Keratinocyte (primary cell): Measurements from ENCODE around the gene PEX5L. TPM values are rescaled to one million over a fixed set of nuclear protein-coding genes. Genes with fewer than 3 reads are reported as not detected.

Experiments used
- DNase-seq: peaks from one replicate; pipeline ENCODE4 v3.0.0-alpha.2; 2011; ENCODE audit warnings: low read depth, missing footprints, low spot score
- FAIRE-seq: peaks from 2 replicates; lab custom pipeline; 2011; peaks lifted over from hg19 to GRCh38; lab: Jason Lieb, UNC
- H2AFZ ChIP-seq: 2 replicates; pipeline ENCODE4 v1.6.0; 2012; ENCODE audit warnings: low read length, control low read depth, inconsistent platforms; ENCODE audit not compliant: control insufficient read depth
- H3K27ac ChIP-seq: 2 replicates; pipeline ENCODE4 v1.5.1; 2011; ENCODE audit warnings: low read length; ENCODE audit not compliant: control insufficient read depth, insufficient read depth
- H3K27me3 ChIP-seq: 3 replicates; pipeline ENCODE4 v1.6.0; 2011; ENCODE audit warnings: low read length; ENCODE audit not compliant: control insufficient read depth, insufficient read depth; ENCODE audit errors: extremely low read depth
- H3K36me3 ChIP-seq, 2 experiments: 2 replicates in 1 of 2; 3 replicates in 1 of 2; pipeline ENCODE4 v1.5.1; 2011; ENCODE audit warnings: low read length in 2 of 2, mild to moderate bottlenecking in 1 of 2; ENCODE audit not compliant: control insufficient read depth in 2 of 2, insufficient read depth in 2 of 2; ENCODE audit errors: extremely low read depth in 1 of 2
- H3K4me1 ChIP-seq: 3 replicates; pipeline ENCODE4 v1.5.1; 2011; ENCODE audit warnings: low read length; ENCODE audit not compliant: control insufficient read depth, insufficient read depth; ENCODE audit errors: extremely low read depth
- H3K4me2 ChIP-seq: 3 replicates; pipeline ENCODE4 v1.6.0; 2011; ENCODE audit warnings: low read depth, low read length; ENCODE audit not compliant: control insufficient read depth, insufficient read depth; ENCODE audit errors: extremely low read depth
- H3K4me3 ChIP-seq, 3 experiments: fragments of 200-600 bp in 1 of 3; sonication (generic) in 1 of 3; 2 replicates in 2 of 3; 3 replicates in 1 of 3; pipeline ENCODE4 v1.5.1; 2011 to 2016; ENCODE audit warnings: low read length in 3 of 3, mild to moderate bottlenecking in 3 of 3, control low read depth in 2 of 3, inconsistent platforms in 1 of 3, low read depth in 1 of 3, mixed read lengths in 1 of 3, mixed run types in 1 of 3, moderate library complexity in 1 of 3; ENCODE audit not compliant: control insufficient read depth in 2 of 3, insufficient read depth in 2 of 3; ENCODE audit errors: extremely low read depth in 1 of 3
- H3K79me2 ChIP-seq: 2 replicates; pipeline ENCODE4 v1.6.0; 2012; ENCODE audit warnings: low read length; ENCODE audit not compliant: control insufficient read depth, insufficient read depth
- H3K9ac ChIP-seq: 3 replicates; pipeline ENCODE4 v1.6.0; 2011; ENCODE audit warnings: low read length; ENCODE audit not compliant: control insufficient read depth, insufficient read depth; ENCODE audit errors: extremely low read depth
- H3K9me1 ChIP-seq: 3 replicates; pipeline ENCODE4 v1.6.0; 2011; ENCODE audit warnings: low read length; ENCODE audit not compliant: control insufficient read depth, insufficient read depth; ENCODE audit errors: extremely low read depth
- H3K9me3 ChIP-seq: 2 replicates; pipeline ENCODE4 v1.5.1; 2012; ENCODE audit warnings: low read depth, low read length; ENCODE audit not compliant: control insufficient read depth
- H4K20me1 ChIP-seq: 3 replicates; pipeline ENCODE4 v1.6.0; 2011; ENCODE audit warnings: low read length; ENCODE audit not compliant: control insufficient read depth, insufficient read depth; ENCODE audit errors: extremely low read depth
- CTCF ChIP-seq, 3 experiments: IDR thresholded peaks in 1 of 3; conservative IDR thresholded peaks in 1 of 3; optimal IDR thresholded peaks in 1 of 3; 2 replicates in 2 of 3; 3 replicates in 1 of 3; pipeline versions ENCODE3 to v1.5.1; 2011; ENCODE audit warnings: low read length in 3 of 3, mild to moderate bottlenecking in 3 of 3, moderate library complexity in 2 of 3, control low read depth in 1 of 3, inconsistent platforms in 1 of 3; ENCODE audit not compliant: insufficient read depth in 2 of 3; ENCODE audit errors: extremely low read depth in 1 of 3
- EZH2 ChIP-seq: IDR thresholded peaks from one replicate; pipeline ENCODE4 v1.6.1; 2012; ENCODE audit warnings: inconsistent platforms, mild to moderate bottlenecking, low read length, moderate library complexity
- dilution Hi-C: fragments of 300-500 bp; cut with MboI; formaldehyde crosslinking; loops from one replicate; pipeline ENCODE4 v1.7.0; 2020; ENCODE audit warnings: low sequenced_read_pairs; ENCODE audit not compliant: extremely low pct_ligation_motif_present
- polyA plus RNA-seq, 5 experiments: library from polyadenylated mRNA; depleted of rRNA in 3 of 5; stranded (reverse) in 3 of 5; stranded (forward) in 1 of 5; unstranded in 1 of 5; fragments of >200 nt; gene quantifications; 1 replicate in 1 of 5; 2 replicates in 3 of 5; 3 replicates in 1 of 5; pipeline versions ENCODE4 v1.2.1 to v1.2.3, GENCODE V29; 2011 to 2012; ENCODE audit warnings: missing spikeins in 2 of 5, low read depth in 1 of 5, low replicate concordance in 1 of 5

Gene PEX5L
- polyA plus RNA-seq, 1 donor (not counting 4 experiments of a cell fraction or from before 2014, with no cell fraction given) = 0.92 TPM

DNA sequence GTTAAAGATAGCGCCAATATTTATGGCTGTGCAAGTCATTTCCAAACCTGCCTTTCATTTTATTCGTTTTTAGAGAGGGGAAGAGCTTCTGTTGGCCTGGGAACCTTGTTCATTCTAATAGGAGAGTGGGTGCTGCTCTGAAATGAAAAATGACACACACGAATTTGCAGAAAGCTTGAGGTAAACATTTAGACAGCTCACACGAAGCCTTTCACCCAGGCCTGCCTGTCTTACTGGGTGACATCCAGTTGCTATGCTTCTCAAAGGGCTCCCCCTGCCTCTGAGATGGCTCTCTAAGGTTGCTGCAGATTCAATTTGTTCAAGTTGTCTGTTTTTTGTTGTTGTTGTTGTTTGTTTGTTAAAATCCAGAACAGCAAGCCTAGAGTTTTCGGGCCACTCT lies 18.2 kb downstream of the PEX5L start:
- Histone ChIP-seq H3K27me3 (no peaks in the 10 kb centered on the region), H2AFZ (no peak overlapping the region), H3K4me3 (no peak overlapping the region), H3K27ac (no peak overlapping the region), H3K4me2 (no peak overlapping the region), H3K9me1 (no peaks in the 10 kb centered on the region), H3K79me2 (no peaks in the 10 kb centered on the region), H3K9ac (no peak overlapping the region), H3K4me1 (no peaks in the 10 kb centered on the region), H3K36me3 (no peaks in the 10 kb centered on the region), H3K9me3 (no peaks in the 10 kb centered on the region), H4K20me1 (no peaks in the 10 kb centered on the region)
- FAIRE-seq = no peak
- dilution Hi-C loops = no loop called here
- no peak for TF ChIP-seq EZH2
- no peak for TF ChIP-seq CTCF (optimal IDR thresholded peaks at IDR 0.05 in 1 of 3, IDR thresholded peaks at IDR 0.05 in 1 of 3, conservative IDR thresholded peaks at IDR 0.05 in 1 of 3; ENCODE audit: extremely low read depth in 1 of 3, insufficient read depth in 2 of 3, low read length in 3 of 3)
- no peak for DNase-seq

DNA sequence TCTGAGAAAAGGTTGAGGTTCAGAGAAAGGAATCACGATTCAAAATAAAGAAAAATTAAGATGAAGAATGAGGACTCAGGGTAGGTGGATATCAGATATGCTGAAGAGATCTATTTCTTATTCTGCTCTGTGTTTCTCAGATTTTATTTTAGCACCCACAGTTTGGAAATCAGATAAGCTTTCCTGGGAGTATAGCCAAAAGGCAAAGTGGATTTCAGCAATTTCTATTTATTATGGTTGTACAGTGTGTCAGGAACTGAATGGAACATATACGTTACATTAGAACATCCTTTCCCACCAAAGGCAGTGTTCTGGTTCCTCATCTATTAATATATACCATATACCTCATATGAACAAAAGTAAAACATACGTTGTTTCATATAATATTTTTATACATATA lies 18.9 kb downstream of the PEX5L start:
- FAIRE-seq = no peak

More for the DNA sequence above, 18.9 kb downstream of the PEX5L start:
- no peaks in the 10 kb centered on the region for H3K4me1 ChIP-seq
- no peak overlapping the region for H3K4me2 ChIP-seq
- no peaks in the 10 kb centered on the region for H3K27me3 ChIP-seq
- no peak for DNase-seq
- H3K36me3 ChIP-seq = no peaks in the 10 kb centered on the region
- H3K9ac ChIP-seq = no peak overlapping the region
- no peak overlapping the region for H3K4me3 ChIP-seq
- H3K79me2 ChIP-seq = no peaks in the 10 kb centered on the region
- H3K9me3 ChIP-seq = no peaks in the 10 kb centered on the region
- TF ChIP-seq CTCF (optimal IDR thresholded peaks at IDR 0.05 in 1 of 3, IDR thresholded peaks at IDR 0.05 in 1 of 3, conservative IDR thresholded peaks at IDR 0.05 in 1 of 3; ENCODE audit: extremely low read depth in 1 of 3, insufficient read depth in 2 of 3, low read length in 3 of 3) = no peak
- TF ChIP-seq EZH2 = no peak
- H3K27ac ChIP-seq = no peak overlapping the region
- dilution Hi-C loops = no loop called here
- no peak overlapping the region for H2AFZ ChIP-seq
- H4K20me1 ChIP-seq = no peaks in the 10 kb centered on the region
- no peaks in the 10 kb centered on the region for H3K9me1 ChIP-seq
